Activated T-cell treated with anti-CD3 and anti-CD28 coated beads for 24 hours (primary cell): ENCODE measurements around the gene LETMD1.
"Not testable (repeated sequence)": the region's sequence is repeated elsewhere in the genome, so short reads cannot be mapped to it uniquely, and the experiment has no call there.

ENCODE experiments used
- DNase-seq: peaks from one replicate; pipeline ENCODE4 v3.0.0-alpha.2; 2020; ENCODE audit warnings: low read depth

Gene LETMD1

DNA sequence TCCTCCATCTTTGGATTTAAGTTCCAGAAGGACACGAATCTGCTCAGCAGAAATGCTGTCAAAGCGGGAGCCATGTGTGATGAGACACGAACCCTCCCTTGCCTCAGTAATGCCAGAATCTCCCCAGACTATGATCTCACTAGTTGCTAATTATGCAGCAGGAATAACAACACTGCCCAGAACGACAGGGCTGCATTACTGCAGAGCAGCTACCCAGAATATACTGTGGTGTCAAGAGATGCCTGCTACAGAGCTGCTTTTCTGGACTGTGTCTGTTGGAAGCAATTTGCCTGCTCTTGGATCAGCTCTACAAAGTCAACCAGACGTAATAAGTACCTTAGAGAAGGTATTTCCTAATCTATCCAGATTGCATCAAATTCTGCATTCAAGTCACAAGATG is 29.8 kb downstream of the LETMD1 start:
- DNase-seq, result no peak

DNA sequence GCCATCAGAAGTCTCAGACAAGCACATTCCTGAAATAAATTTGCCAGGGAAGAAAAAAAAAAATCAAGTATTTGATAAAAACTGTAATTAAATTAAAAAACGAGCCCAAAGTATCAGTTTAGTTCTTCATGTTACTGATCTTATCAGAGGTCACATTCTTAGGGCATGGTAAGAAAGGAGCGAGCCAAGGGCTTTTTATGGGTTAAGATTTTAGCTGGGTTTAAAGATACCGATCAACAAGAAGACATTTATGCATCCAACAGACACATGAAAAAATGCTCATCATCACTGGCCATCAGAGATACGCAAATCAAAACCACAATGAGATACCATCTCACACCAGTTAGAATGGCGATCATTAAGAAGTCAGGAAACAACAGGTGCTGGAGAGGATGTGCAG is 30.2 kb downstream of the LETMD1 start:
- not testable (repeated sequence) for DNase-seq

DNA sequence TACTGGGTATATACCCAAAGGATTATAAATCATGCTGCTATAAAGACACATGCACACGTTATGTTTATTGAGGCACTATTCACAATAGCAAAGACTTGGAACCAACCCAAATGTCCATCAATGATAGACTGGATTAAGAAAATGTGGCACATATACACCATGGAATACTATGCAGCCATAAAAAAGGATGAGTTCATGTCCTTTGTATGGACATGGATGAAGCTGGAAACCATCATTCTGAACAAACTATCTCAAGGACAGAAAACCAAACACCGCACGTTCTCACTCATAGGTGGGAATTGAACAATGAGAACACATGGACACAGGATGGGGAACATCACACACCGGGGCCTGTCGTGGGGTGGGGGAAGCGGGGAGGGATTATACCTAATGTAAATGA is 30.7 kb downstream of the LETMD1 start:
- not testable (repeated sequence) for DNase-seq

DNA sequence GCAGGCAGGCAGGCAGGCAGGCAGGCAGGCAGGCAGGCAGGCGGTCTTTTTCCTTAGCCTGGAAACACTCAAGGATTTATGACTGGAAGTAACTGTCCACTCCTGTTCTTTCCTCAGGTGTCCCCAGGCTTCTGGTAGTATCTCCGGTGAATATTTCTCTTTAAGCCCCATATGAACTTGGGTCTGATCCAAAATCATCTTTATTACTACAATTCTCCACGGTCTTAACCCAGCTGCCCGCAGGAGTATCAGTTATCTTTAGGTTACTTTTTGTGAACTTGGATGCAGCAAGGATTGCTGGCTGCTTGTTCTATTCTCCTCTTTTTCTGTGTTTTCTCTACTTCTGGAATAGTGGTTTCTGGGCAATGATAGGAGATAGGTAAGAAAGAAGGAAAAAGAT is 32.0 kb downstream of the LETMD1 start:
- DNase-seq, result no peak

DNA sequence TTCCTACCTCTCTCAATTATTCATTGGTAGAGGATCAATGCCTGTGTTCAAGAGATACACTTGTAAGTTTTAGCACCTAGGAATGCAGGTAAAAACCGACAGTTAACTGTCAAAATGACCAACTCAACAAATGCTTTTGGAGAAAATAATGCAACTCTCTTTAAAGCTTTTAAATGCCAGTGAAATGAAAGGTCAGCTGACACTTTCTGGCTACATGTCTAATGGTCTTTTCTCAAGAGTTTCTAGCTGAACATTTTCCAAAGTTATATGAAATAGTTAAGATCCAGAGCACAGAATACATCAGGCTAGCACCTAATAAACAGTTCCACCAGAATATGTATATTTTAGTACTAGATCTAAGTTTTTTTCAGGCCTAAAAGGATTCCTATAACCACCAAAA is 33.3 kb downstream of the LETMD1 start:
- no peak for DNase-seq

DNA sequence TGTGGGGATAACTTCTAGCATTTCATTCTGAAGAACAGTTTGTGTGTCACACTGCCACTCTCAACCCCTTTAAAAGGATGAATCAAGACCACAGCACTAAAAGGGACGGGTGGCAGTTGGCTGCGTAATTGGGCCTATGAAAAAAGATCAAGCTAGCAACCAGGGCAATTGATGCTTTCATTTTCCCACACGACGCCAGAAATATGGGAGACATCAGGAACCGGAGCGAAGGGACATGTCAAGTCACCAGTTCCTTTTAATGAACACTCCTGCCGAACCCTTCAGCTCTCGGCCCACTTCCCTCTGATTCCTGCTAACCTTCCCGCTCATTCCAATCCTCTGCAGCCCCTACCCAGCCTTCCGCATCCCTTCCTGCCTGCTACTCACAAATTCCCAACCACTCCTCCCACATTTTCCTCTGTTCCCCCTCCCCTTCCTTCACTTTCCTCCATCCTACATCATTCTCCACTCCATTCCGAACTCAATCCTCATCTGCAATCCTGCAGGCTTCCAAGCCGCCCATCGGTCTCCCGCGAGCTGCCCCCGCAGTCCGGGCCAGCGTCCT is 34.5 kb downstream of the LETMD1 start:
- peak; percentile 7 for DNase-seq

DNA sequence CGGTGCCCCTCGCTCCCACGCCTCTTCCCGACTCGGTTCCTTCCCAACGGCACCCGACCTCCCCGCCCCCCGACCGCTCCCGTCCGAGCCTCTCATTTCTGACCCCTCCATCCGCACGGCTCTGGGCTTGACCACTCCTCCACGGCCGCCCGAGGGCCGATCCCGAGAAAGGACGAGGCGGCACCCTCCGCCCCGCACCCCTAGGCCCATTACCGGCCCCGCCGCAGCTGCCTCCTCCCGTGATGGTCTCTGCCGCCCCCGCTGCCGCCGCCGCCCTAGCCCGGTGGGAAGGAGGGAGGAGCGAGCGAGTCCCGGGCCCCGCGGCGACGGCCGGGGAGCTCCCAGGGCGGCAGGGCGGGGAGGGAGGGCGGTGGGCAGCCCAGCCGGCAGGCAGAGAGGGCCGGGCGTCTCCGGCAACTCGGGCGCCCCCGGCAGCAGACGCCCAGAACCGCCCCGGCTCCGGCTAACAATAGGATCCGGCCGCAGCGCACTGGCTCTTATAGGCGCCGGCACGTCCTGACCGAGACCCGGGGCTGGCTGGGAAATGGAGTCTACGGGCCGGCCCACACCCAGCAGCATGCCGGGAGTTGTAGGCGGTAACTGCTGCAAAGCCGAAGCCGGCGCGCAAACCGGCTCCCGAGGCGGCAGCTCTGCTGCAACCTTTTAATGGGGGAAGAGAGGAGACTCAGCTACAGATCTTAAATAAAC is 35.2 kb downstream of the LETMD1 start, which contains the start of gene CSRNP2:
TSS of gene CSRNP2 (minus strand) at position 471 of the 708 bp plus-strand sequence. CDS start 7,035 bp downstream, outside the sequence.
- peak; percentile 90 for DNase-seq

DNA sequence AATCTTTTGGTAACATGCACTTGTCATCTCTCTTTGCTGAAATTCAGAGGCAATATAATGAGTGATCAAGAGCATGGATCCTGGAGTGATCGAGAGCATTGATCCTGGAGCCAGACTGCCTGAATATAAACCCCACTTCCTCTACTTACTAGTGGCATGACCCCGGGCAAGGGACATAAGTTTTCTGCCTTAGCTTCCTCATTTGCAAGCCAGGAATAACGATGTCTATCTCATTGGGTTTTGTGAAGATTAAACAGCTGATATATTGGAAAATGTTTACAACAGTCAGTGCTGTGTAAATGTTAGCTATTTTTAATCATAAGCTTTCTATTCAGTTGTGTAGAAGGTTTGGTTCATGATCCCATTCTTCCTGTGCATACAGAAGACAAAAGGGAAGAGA is 37.6 kb downstream of the LETMD1 start:
- no peak for DNase-seq

DNA sequence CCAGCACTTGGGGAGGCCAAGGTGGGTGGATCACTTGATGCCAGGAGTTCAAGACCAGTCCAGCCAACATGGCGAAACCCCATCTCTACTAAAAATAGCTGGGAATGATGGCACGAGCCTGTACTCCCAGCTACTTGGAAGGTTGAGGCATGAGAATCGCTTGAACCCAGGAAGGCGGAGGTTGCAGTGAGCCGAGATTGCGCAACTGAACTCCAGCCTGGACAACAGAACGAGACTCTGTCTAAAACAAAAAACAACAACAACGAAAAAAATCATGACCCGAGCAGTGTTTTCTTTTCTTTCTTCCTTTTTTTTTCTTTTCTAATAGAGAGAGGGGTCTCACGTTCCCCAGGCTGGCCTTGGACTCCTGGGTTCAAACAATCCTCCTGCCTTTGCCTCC is 38.8 kb downstream of the LETMD1 start:
- DNase-seq, result no peak

DNA sequence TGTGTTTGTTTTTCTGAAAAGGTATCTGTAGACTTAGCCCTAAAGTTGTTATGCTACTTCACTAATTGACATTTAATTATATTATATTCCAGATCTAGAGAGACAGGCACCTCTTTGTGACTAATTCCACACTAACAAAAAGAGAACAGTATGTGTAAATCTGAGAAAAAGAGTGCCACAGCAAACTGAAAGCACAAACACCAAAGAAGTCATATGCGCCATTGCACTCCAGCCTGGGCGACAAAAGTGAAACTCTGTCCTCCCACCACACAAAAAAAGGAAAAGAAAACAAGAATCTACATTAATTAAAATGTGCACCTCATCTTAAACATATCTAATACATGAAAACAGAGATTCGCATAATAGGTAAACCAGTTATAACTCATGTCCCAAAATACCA is 39.7 kb downstream of the LETMD1 start:
- peak; percentile 11 for DNase-seq

DNA sequence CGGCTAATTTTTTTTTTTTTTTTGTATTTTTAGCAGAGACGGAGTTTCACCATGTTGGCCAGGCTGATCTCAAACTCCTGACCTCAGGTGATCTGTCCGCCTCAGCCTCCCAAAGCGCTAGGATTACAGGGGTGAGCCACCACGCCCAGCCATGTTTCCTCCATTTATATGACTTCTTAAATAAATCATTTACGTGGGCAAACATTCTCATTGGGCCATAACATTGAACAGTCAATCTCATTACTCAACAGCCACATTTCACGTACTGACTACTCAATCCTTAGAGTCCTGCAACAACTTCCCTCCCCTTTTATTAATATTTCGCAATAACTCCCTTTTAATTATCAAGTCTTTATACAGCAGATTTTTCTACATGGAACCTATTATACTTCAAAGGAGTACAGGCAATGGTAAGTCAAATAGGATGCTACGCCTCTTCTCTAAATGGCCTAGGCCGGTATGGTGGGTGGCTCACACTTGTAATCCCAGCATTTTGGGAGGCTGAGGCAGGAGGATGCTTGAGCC is 42.6 kb downstream of the LETMD1 start:
- no peak for DNase-seq

DNA sequence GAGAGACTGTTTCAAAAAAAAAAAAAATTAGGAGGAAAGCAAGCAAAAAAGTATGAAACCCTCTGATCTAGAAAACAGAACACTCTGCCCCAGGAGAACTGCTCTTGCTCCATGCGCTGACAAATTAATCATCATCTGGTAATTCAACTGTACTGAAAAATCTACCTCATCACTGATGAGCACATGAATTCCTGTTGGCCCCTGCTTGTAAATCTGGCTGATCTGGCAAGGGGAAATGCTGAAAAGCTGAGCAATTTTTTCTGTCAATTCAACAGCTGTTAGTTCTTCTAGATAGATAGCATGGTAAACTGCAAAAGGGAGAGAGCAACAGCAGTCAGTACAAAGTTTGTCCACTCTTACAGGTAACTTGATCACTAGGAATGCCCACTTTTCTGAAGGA is 50.5 kb downstream of the LETMD1 start:
- no peak for DNase-seq

DNA sequence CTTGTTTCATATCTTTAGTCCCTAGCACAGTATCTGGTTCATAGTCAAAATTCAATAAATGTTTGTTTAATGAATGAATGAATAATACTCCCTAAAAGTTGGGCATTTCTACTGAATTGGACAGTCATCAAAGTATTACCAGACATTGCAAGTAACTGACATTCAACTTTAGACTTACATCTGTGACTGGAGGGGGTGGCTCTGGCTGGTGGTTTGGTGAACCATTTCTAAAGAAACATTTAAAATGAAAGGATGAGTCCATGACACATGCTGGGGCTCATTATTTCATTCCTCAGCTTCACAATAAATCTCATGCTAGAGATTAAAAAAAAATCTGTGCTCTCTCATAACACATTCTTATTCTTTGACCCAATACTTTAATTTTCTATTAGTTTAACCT is 55.9 kb downstream of the LETMD1 start:
- DNase-seq, result no peak

DNA sequence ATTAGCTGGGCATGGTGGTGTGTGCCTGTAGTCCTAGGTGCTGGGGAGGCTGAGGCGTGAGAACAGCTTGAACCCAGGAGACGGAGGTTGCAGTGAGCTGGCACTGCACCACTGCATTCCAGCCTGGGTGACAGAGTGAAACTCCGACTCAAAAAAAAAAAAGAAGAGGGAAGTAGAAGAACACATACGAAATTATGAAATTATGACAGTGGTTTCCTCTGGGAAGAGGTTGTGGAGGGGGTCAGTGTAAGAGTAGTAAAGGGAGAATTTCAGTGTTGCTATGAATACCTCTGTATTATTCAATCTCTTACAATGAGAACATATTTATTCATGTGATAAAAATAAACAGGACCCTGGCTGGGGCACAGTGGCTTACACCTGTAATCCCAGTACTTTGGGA is 60.0 kb downstream of the LETMD1 start:
- no peak for DNase-seq
